ENCODE measurements around the gene CASKIN1.
A peak's percentile ranks its signal among the peaks of the same experiment; 100 is the strongest.

The CASKIN1 gene

GRCh38 chr16:2233046-2233775, 36.8 kb upstream of the CASKIN1 start:
- no peak overlapping the region for H3K27ac ChIP-seq

GRCh38 chr16:2232094-2232990, 35.9 kb upstream of the CASKIN1 start:
- no peak overlapping the region for H3K27ac ChIP-seq
- DNase-seq (ENCODE audit: low read depth, low spot score), result no peak

More at GRCh38 chr16:2233046-2233775, 36.8 kb upstream of the CASKIN1 start:
- no peak for DNase-seq (ENCODE audit: low read depth, low spot score)

- peak; percentile 37 for DNase-seq (ENCODE audit: low read depth, low spot score)
- H3K27ac ChIP-seq, result no peak overlapping the region
Observed at GRCh38 chr16:2231016-2231931, 34.9 kb upstream of the CASKIN1 start.

- no peak for DNase-seq (ENCODE audit: low read depth, low spot score)
- H3K27ac ChIP-seq, result no peak overlapping the region
Observed at GRCh38 chr16:2230376-2230775, 34.0 kb upstream of the CASKIN1 start.

GRCh38 chr16:2229632-2230250, 33.3 kb upstream of the CASKIN1 start:
- no peak overlapping the region for H3K27ac ChIP-seq
- no peak for DNase-seq (ENCODE audit: low read depth, low spot score)

GRCh38 chr16:2229091-2229490, 32.7 kb upstream of the CASKIN1 start:
- H3K27ac ChIP-seq, result no peak overlapping the region
- no peak for DNase-seq (ENCODE audit: low read depth, low spot score)

GRCh38 chr16:2228161-2228824, 31.9 kb upstream of the CASKIN1 start:
- no peak overlapping the region for H3K27ac ChIP-seq
- no peak for DNase-seq (ENCODE audit: low read depth, low spot score)

GRCh38 chr16:2226918-2227317, 30.5 kb upstream of the CASKIN1 start:
- no peak for DNase-seq (ENCODE audit: low read depth, low spot score)
- no peak overlapping the region for H3K27ac ChIP-seq

GRCh38 chr16:2226245-2226793, 29.9 kb upstream of the CASKIN1 start:
- H3K27ac ChIP-seq, result no peak overlapping the region
- no peak for DNase-seq (ENCODE audit: low read depth, low spot score)

GRCh38 chr16:2223942-2224486, 27.6 kb upstream of the CASKIN1 start:
- no peak for DNase-seq (ENCODE audit: low read depth, low spot score)
- H3K27ac ChIP-seq, result peak overlapping the region; percentile 73

- peak within 1 kb of the TSS; percentile 73 for H3K27ac ChIP-seq
- peak; percentile 97 for DNase-seq (ENCODE audit: low read depth, low spot score)
Observed at GRCh38 chr16:2223221-2223941, 27.0 kb upstream of the CASKIN1 start, which contains the start of gene E4F1. TSS of gene E4F1 (plus strand) at chr16:2223591. CDS start at chr16:2223614, 23 bp downstream.

GRCh38 chr16:2216330-2216729, 19.9 kb upstream of the CASKIN1 start:
- no peak for DNase-seq (ENCODE audit: low read depth, low spot score)
- H3K27ac ChIP-seq, result no peak overlapping the region

GRCh38 chr16:2214719-2214968, 18.2 kb upstream of the CASKIN1 start, which contains the start of gene PGP:
TSS of gene PGP (minus strand) at chr16:2214840. CDS start at chr16:2214777, 63 bp downstream.
- H3K27ac ChIP-seq, result peak within 1 kb of the TSS; percentile 82
- DNase-seq (ENCODE audit: low read depth, low spot score), result no peak

GRCh38 chr16:2213817-2214718, 17.7 kb upstream of the CASKIN1 start:
- H3K27ac ChIP-seq, result peak overlapping the region; percentile 82
- DNase-seq (ENCODE audit: low read depth, low spot score), result no peak

GRCh38 chr16:2212362-2213324, 16.2 kb upstream of the CASKIN1 start:
- peak overlapping the region; percentile 35 for H3K27ac ChIP-seq
- DNase-seq (ENCODE audit: low read depth, low spot score), result no peak

GRCh38 chr16:2211923-2212347, 15.5 kb upstream of the CASKIN1 start:
- peak overlapping the region; percentile 35 for H3K27ac ChIP-seq
- no peak for DNase-seq (ENCODE audit: low read depth, low spot score)

Measured in epithelial cell of prostate (primary cell).